IPS-20b (cell line): ENCODE data around the gene ANTXR2.
"Not testable (repeated sequence)": the region's sequence is repeated elsewhere in the genome, so short reads cannot be mapped to it uniquely, and the experiment has no call there.

Experiments used
- H3K27ac ChIP-seq: one replicate; pipeline ENCODE4 v1.5.1; 2013; ENCODE audit warnings: low read length
- H3K27me3 ChIP-seq: 2 replicates; pipeline ENCODE4 v1.6.1; 2013; ENCODE audit warnings: mild to moderate bottlenecking, low read length, inconsistent platforms; ENCODE audit not compliant: insufficient read depth
- H3K36me3 ChIP-seq: 2 replicates; pipeline ENCODE4 v1.6.1; 2013; ENCODE audit warnings: low read depth, mild to moderate bottlenecking, inconsistent platforms, low read length, moderate library complexity; ENCODE audit not compliant: insufficient read depth
- H3K4me1 ChIP-seq: 2 replicates; pipeline ENCODE4 v1.6.1; 2013; ENCODE audit warnings: mild to moderate bottlenecking, control low read depth, inconsistent platforms, low read length, moderate library complexity; ENCODE audit not compliant: insufficient read depth
- H3K4me3 ChIP-seq: 2 replicates; pipeline ENCODE4 v1.5.1; 2013; ENCODE audit warnings: mild to moderate bottlenecking, low read length, inconsistent platforms
- H3K9ac ChIP-seq: 2 replicates; pipeline ENCODE4 v1.6.1; 2013; ENCODE audit warnings: low read depth, mild to moderate bottlenecking, inconsistent platforms, low read length, moderate library complexity
- H3K9me3 ChIP-seq: 2 replicates; pipeline ENCODE4 v1.6.1; 2013; ENCODE audit warnings: mild to moderate bottlenecking, low read depth, low read length, inconsistent platforms; ENCODE audit not compliant: insufficient read depth

ANTXR2 gene

DNA sequence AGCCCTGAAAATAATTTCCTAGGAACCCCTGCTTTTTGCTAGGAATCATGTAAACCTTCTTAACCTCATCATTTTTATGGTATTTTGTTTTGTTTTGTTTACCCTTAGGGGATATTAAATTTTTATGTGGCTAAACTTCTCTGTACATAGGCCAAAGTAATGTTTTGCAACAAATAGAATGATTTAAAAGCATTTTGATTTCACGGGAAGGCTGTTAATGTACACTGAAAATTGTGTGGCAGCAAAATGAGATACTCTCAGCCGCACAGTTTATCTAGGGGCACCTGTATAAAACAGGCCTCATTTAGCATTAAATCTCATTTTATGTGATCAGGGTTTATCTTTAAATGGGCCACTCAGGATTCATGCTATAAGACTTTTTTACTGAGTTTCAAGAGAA, 175.0 kb downstream of the ANTXR2 start:
- Histone ChIP-seq H3K27ac (no peak overlapping the region), H3K4me3 (no peak overlapping the region), H3K9ac (no peak overlapping the region), H3K9me3 (no peaks in the 10 kb centered on the region), H3K4me1 (peaks cover 11% of the 10 kb centered on the region; the same call in 1 of the 2 replicates), H3K27me3 (no peaks in the 10 kb centered on the region), H3K36me3 (no peaks in the 10 kb centered on the region)

GRCh38 chr4:79897174-79897573, 175.9 kb downstream of the ANTXR2 start:
- Histone ChIP-seq H3K4me1 (peaks cover 11% of the 10 kb centered on the region; the same call in 1 of the 2 replicates), H3K9ac (no peak overlapping the region), H3K27me3 (no peaks in the 10 kb centered on the region), H3K4me3 (no peak overlapping the region), H3K9me3 (no peaks in the 10 kb centered on the region), H3K27ac (no peak overlapping the region), H3K36me3 (no peaks in the 10 kb centered on the region)

- no peaks in the 10 kb centered on the region for H3K27me3 ChIP-seq
- no peaks in the 10 kb centered on the region for H3K36me3 ChIP-seq
- no peak overlapping the region for H3K27ac ChIP-seq
- H3K4me1 ChIP-seq: peaks cover 11% of the 10 kb centered on the region; the same call in 1 of the 2 replicates
- H3K9me3 ChIP-seq: no peaks in the 10 kb centered on the region
- no peak overlapping the region for H3K9ac ChIP-seq
- H3K4me3 ChIP-seq: no peak overlapping the region
Observed at GRCh38 chr4:79893456-79893855, 179.6 kb downstream of the ANTXR2 start.

DNA sequence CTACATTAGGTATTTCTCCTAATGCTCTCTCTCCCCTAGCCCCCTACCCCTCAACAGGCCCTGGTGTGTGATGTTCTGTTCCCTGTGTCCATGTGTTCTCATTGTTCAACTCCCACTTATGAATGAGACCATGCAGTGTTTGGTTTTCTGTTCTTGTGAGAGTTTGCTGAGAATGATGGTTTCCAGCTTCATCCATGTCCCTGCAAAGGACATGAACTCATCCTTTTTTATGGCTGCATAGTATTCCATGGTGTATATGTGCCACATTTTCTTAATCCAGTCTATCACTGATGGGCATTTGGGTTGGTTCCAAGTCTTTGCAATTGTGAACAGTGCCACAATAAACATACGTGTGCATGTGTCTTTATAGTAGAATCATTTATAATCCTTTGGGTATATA, 184.0 kb downstream of the ANTXR2 start:
- H3K9me3 ChIP-seq, H3K27me3 ChIP-seq, H3K4me3 ChIP-seq, H3K4me1 ChIP-seq, H3K27ac ChIP-seq, H3K9ac ChIP-seq, H3K36me3 ChIP-seq: not testable (repeated sequence)

DNA sequence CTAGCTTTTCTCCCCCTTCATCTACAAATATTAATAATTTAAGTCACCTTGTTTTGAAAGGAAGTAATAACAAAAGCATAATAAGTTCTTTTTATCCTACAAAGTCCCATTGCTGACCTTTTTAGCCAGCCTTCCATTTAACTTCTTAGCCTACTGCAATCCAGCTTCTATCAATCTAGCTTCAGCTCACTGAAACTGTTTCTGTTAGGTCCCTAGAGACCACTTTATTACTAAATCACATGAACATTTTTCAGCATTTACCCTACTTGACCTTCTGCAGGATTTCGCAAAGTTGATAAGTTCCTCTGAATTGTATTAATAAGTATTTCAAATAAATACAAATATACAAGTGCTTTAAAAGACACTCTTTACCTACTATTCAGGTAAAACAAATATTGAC, 186.5 kb downstream of the ANTXR2 start:
- no peaks in the 10 kb centered on the region for H3K27me3 ChIP-seq
- no peak overlapping the region for H3K27ac ChIP-seq
- no peaks in the 10 kb centered on the region for H3K9me3 ChIP-seq
- H3K36me3 ChIP-seq: no peaks in the 10 kb centered on the region
- H3K4me3 ChIP-seq: no peak overlapping the region
- no peak overlapping the region for H3K9ac ChIP-seq
- H3K4me1 ChIP-seq: no peaks in the 10 kb centered on the region

- Histone ChIP-seq H3K4me3 (no peak overlapping the region), H3K27ac (no peak overlapping the region), H3K9ac (no peak overlapping the region), H3K27me3 (no peaks in the 10 kb centered on the region), H3K36me3 (no peaks in the 10 kb centered on the region), H3K9me3 (no peaks in the 10 kb centered on the region), H3K4me1 (no peaks in the 10 kb centered on the region)
Observed at GRCh38 chr4:79886021-79886420, 187.0 kb downstream of the ANTXR2 start.

- no peaks in the 10 kb centered on the region for H3K4me1 ChIP-seq
- no peaks in the 10 kb centered on the region for H3K27me3 ChIP-seq
- no peak overlapping the region for H3K4me3 ChIP-seq
- H3K9me3 ChIP-seq: no peaks in the 10 kb centered on the region
- H3K36me3 ChIP-seq: no peaks in the 10 kb centered on the region
- H3K27ac ChIP-seq: no peak overlapping the region
- no peak overlapping the region for H3K9ac ChIP-seq
Observed at GRCh38 chr4:79883290-79883689, 189.7 kb downstream of the ANTXR2 start.

DNA sequence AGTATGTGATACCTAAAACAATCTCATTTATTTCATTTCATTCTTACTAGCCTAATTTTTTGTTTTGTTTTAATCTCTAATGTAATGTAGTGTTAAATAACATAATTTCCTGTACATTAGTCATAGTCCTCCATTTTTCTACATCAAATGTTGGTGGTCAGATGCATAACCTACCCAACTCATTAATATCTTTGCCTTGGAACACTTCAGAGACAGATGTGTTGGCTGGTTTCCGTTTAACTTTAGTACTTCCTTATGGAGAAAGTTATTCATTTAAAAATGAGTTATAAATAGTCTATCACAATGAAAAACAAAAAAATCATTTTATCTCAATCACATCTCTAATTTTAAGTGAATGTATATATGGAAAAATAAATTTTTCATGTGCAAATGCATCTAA, 190.2 kb downstream of the ANTXR2 start:
- no peak overlapping the region for H3K9ac ChIP-seq
- no peaks in the 10 kb centered on the region for H3K36me3 ChIP-seq
- no peaks in the 10 kb centered on the region for H3K27me3 ChIP-seq
- H3K27ac ChIP-seq: no peak overlapping the region
- no peaks in the 10 kb centered on the region for H3K9me3 ChIP-seq
- no peak overlapping the region for H3K4me3 ChIP-seq
- H3K4me1 ChIP-seq: no peaks in the 10 kb centered on the region

GRCh38 chr4:79881407-79881806, 191.6 kb downstream of the ANTXR2 start:
- Histone ChIP-seq H3K27me3 (no peaks in the 10 kb centered on the region), H3K27ac (no peak overlapping the region), H3K4me3 (no peak overlapping the region), H3K9ac (no peak overlapping the region), H3K36me3 (no peaks in the 10 kb centered on the region), H3K9me3 (no peaks in the 10 kb centered on the region), H3K4me1 (no peaks in the 10 kb centered on the region)

DNA sequence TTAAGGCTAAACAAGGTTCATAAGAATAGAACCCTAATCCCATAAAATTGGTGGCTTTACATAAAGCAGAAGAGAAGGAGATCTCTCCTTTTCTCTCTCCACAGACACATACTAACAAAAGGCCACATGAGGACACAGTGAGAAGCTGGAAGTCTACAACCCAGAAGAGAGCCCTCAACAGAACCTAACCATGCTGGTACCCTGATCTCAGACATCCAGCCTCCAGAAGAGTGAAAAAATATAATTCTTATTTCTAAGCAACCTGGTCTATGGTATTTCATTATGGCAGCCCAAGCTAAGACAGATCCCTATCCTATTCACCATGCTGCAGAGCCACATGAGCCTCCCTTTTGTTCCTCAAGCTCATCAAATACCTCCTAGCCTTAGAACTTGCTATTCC, 195.5 kb downstream of the ANTXR2 start:
- no peaks in the 10 kb centered on the region for H3K36me3 ChIP-seq
- H3K27me3 ChIP-seq: no peaks in the 10 kb centered on the region
- no peaks in the 10 kb centered on the region for H3K9me3 ChIP-seq
- no peak overlapping the region for H3K27ac ChIP-seq
- no peak overlapping the region for H3K9ac ChIP-seq
- no peak overlapping the region for H3K4me3 ChIP-seq
- H3K4me1 ChIP-seq: no peaks in the 10 kb centered on the region

DNA sequence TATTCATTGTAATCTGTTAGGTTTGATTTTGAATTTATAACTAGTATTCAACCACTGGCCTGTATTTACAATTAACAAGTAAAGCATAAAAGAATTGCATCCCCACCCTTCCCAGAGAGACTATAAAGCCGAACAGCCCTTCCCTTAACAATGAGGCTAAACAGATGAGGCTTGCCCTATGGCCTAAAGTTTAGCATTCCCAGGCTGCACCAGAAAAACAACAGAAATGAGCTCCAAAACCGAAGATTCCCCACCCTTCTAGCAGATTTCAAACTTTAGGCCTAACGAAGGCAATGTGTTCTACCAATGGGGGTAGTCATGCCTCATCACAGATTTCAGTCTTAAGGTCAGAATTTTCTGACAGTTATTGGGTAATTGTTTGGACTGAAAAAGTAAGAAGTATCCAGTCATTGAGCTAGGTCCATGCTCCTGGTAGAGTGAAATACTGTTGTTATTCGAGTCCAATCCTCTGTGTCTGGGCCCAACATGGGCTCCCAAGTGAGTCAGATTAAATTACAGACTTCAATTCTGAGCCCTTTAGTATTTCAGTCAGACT, 197.6 kb downstream of the ANTXR2 start:
- Histone ChIP-seq H3K9ac (no peak overlapping the region), H3K27me3 (no peaks in the 10 kb centered on the region), H3K4me1 (no peaks in the 10 kb centered on the region), H3K36me3 (no peaks in the 10 kb centered on the region), H3K4me3 (no peak overlapping the region), H3K9me3 (no peaks in the 10 kb centered on the region), H3K27ac (no peak overlapping the region)

DNA sequence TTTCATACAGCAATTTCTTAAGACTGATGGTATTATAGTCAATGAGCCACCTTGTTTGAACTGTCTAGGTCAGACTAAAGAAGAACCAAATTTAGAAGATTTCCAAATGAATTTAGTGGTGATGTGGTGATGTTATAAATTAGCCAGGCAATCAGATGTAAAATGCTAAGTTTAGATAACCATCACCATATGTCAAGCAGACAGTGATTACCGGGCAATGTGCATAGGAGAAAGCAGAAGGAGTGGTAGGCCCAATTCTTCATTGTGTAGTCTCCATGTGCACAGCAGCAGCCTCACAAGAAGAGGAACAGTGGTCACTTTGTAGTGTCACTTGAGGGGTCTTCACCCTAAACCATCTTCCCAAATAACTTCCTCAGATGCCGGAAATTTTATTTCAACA, 198.8 kb downstream of the ANTXR2 start:
- no peaks in the 10 kb centered on the region for H3K36me3 ChIP-seq
- H3K4me3 ChIP-seq: no peak overlapping the region
- no peak overlapping the region for H3K27ac ChIP-seq
- H3K9me3 ChIP-seq: no peaks in the 10 kb centered on the region
- no peaks in the 10 kb centered on the region for H3K4me1 ChIP-seq
- H3K9ac ChIP-seq: no peak overlapping the region
- H3K27me3 ChIP-seq: no peaks in the 10 kb centered on the region

- no peak overlapping the region for H3K27ac ChIP-seq
- no peaks in the 10 kb centered on the region for H3K9me3 ChIP-seq
- no peak overlapping the region for H3K9ac ChIP-seq
- no peaks in the 10 kb centered on the region for H3K36me3 ChIP-seq
- no peaks in the 10 kb centered on the region for H3K4me1 ChIP-seq
- no peak overlapping the region for H3K4me3 ChIP-seq
- H3K27me3 ChIP-seq: no peaks in the 10 kb centered on the region
Observed at GRCh38 chr4:79872738-79873137, 200.3 kb downstream of the ANTXR2 start.
